Mucosa of descending colon (tissue), 3 donors: ENCODE data around the gene LUZP1. TPM values are rescaled to one million over a fixed set of nuclear protein-coding genes. Genes with fewer than 3 reads are reported as not detected.

Experiments
- ATAC-seq: fragments of 200-7000 bp; cut with Tn5 transposase; one replicate; pipeline ENCODE4 v1.9.1; 2020; ENCODE audit warnings: mild to moderate bottlenecking, moderate library complexity
- DNase-seq, 3 donors: peaks; one replicate each; pipeline ENCODE4 v3.0.0-alpha.2; 2020
- H3K36me3 ChIP-seq: fragments of 200-600 bp; one replicate; pipeline ENCODE4 v1.8.0; 2021; ENCODE audit warnings: low read depth, mild to moderate bottlenecking
- H3K4me1 ChIP-seq: fragments of 200-600 bp; one replicate; pipeline ENCODE4 v1.8.0; 2021; ENCODE audit warnings: low read depth, mild to moderate bottlenecking
- H3K4me3 ChIP-seq: fragments of 200-600 bp; one replicate; pipeline ENCODE4 v1.8.0; 2021; ENCODE audit warnings: mild to moderate bottlenecking
- H3K9me3 ChIP-seq: fragments of 200-600 bp; one replicate; pipeline ENCODE4 v1.8.0; 2021; ENCODE audit warnings: mild to moderate bottlenecking
- CTCF ChIP-seq: fragments of 200-600 bp; IDR thresholded peaks from one replicate; pipeline ENCODE4 v1.8.0; 2022; ENCODE audit warnings: antibody characterized with exemption, mild to moderate bottlenecking
- intact Hi-C, 2 donors: fragments of 100-400 bp; cut with DNase I in 1 of 2; cut with micrococcal nuclease in 1 of 2; formaldehyde crosslinking; loops; one replicate each; pipeline versions ENCODE4 v1.11.0 to v1.11.1; 2022; cut with DNase I, micrococcal nuclease
- total RNA-seq, 3 donors: library from RNA; stranded (reverse); fragmentation: NEBNext Ultra II Directional in 2 of 3; extraction: Animal tissue kit (Norgen Biotek cat#: 25700) in 2 of 3; gene quantifications; one replicate each; pipeline versions ENCODE4 v1.2.1 to v1.2.4, GENCODE V29; 2021 to 2023
- donor health status: DM: no; HTN: no; CAD: no; lungs with moderate emphysema.
- donor health status: DM: no; HTN: no; CAD: no.
- donor health status: DM: no; HTN: yes; CAD: no.

LUZP1 gene
- total RNA-seq, 3 donors from 2014 or later = 48.4 to 57.7 (median 52.0) TPM

DNA sequence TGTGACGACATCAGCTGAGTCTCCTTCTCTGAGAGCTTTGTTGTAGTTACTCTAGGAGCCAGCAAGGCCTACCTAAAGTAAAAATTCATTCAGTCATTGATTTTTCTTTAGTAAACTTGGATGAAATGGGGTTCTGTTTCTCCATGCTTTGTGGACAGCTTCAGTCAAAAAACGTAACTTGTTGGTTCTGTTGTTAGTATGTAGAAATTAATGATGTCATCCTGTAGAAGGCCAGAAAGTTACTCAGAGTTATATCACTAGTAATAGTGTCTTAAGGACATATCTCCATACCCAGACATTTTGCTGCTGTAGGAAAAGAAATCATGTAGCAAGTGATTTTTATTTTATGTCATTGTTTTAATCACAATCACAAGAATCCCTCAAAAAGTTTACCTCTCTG lies 106.4 kb downstream of the LUZP1 start:
- ATAC-seq = no peak
- H3K36me3 ChIP-seq = no peaks in the 10 kb centered on the region
- H3K4me1 ChIP-seq = no peaks in the 10 kb centered on the region
- DNase-seq = no peak
- no peaks in the 10 kb centered on the region for H3K9me3 ChIP-seq
- intact Hi-C loops = no loop called here
- no peak overlapping the region for H3K4me3 ChIP-seq
- TF ChIP-seq CTCF = no peak

DNA sequence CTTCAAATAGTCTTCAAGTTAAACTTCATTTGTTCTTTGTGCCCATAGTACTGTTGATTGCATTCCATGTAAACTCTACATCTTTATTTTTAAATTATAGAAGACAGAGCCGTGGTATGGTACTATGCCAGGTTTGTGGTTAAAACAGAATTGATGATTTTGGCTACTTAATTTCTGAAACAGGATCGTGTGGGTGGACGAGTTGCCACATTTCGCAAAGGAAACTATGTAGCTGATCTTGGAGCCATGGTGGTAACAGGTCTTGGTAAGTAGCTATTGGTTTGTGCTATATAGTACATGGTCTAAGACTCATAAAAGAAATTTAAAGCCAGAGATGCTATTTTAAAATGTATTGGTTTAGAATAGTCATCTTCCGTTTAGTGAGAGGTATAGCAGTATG lies 111.4 kb downstream of the LUZP1 start:
- Histone ChIP-seq H3K4me1 (no peaks in the 10 kb centered on the region), H3K4me3 (no peak overlapping the region), H3K36me3 (no peaks in the 10 kb centered on the region), H3K9me3 (no peaks in the 10 kb centered on the region)
- no peak for TF ChIP-seq CTCF
- ATAC-seq = no peak
- DNase-seq = no peak
- intact Hi-C loops = no loop called here

DNA sequence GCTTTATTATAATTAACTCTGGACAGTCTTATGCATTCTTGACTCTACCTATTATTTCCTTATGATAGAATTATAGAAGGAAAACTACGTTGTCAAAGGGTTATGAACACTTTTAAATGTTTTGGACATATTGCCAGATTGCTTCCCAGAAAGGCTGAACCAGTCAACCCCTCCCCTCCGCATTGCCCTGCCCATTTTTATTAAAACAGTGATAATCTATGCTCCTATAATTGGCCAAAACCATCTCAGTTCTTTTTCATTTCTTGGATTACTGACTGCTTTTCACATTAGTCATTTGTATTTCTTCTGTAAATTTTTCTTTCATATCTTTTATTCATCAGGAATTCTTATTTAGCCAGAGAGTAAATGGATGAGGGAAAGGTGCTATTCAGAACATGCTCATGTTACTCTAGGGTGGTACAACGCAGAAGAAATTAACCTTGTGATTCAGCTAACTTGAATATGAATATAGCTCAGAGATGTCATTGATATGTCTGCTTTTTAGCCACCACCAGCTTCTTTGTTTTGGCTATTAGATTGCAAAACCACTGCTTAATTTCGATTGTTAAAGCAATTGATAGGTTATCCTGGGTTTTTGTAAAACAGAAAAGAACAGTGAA lies 117.3 kb downstream of the LUZP1 start:
- H3K9me3 ChIP-seq = no peaks in the 10 kb centered on the region
- no peaks in the 10 kb centered on the region for H3K36me3 ChIP-seq
- TF ChIP-seq CTCF = no peak
- no peak overlapping the region for H3K4me3 ChIP-seq
- no peaks in the 10 kb centered on the region for H3K4me1 ChIP-seq
- intact Hi-C loops = no loop called here
- ATAC-seq (no peak), DNase-seq (no peak)

- ATAC-seq (no peak), DNase-seq (no peak)
- H3K9me3 ChIP-seq = no peaks in the 10 kb centered on the region
- intact Hi-C loops = no loop called here
- H3K36me3 ChIP-seq = no peaks in the 10 kb centered on the region
- H3K4me3 ChIP-seq = no peak overlapping the region
- H3K4me1 ChIP-seq = no peaks in the 10 kb centered on the region
- no peak for TF ChIP-seq CTCF
These were observed 118.5 kb downstream of the LUZP1 start for GRCh38 chr1:23050201-23050600.

- ATAC-seq (no peak), DNase-seq (no peak)
- no peaks in the 10 kb centered on the region for H3K9me3 ChIP-seq
- no peak for TF ChIP-seq CTCF
- no peak overlapping the region for H3K4me3 ChIP-seq
- intact Hi-C loops = no loop called here
- H3K36me3 ChIP-seq = no peaks in the 10 kb centered on the region
- no peaks in the 10 kb centered on the region for H3K4me1 ChIP-seq
These were observed 124.6 kb downstream of the LUZP1 start for GRCh38 chr1:23044035-23044434.

DNA sequence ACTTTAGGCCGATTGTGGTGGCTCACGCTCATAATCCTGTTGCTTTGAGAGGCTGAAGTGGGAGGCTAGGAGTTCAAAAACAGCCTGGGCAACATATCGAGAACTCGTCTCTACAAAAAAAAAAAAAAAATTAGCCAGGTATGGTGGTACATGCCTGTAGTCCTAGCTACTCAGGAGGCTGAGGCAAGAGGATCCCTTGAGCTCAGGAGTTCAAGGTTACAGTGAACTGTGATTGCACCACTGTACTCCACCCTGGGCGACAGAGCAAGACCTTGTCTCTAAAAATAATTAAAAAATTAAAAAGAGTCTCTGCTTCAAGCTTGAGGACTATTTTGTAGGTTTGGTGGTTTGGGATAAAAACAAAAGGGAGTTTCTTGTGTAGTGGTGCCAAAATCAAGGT lies 128.1 kb downstream of the LUZP1 start:
- no peak for ATAC-seq
- Histone ChIP-seq H3K4me1 (no peaks in the 10 kb centered on the region), H3K4me3 (no peak overlapping the region), H3K9me3 (no peaks in the 10 kb centered on the region), H3K36me3 (no peaks in the 10 kb centered on the region)
- intact Hi-C loops = no loop called here
- TF ChIP-seq CTCF = no peak
- DNase-seq = no peak
